C4-2B (cell line): ENCODE data around the gene PPIA.

Experiments
- H3K27ac ChIP-seq: fragments of 450-650 bp; 2 replicates; pipeline ENCODE4 v1.5.1; 2017
- CTCF ChIP-seq: fragments of 450-650 bp; conservative IDR thresholded peaks from 2 replicates; pipeline ENCODE4 v1.5.1; 2017; ENCODE audit warnings: mild to moderate bottlenecking
- ZFX ChIP-seq: fragments of 450-650 bp; IDR thresholded peaks from 2 replicates; pipeline ENCODE4 v1.6.1; 2017

PPIA gene

GRCh38 chr7:44752822-44753221, 43.7 kb upstream of the PPIA start:
- TF ChIP-seq CTCF = no peak
- TF ChIP-seq ZFX = no peak
- no peak overlapping the region for H3K27ac ChIP-seq

GRCh38 chr7:44754802-44755697, 41.4 kb upstream of the PPIA start:
- no peak for TF ChIP-seq ZFX
- no peak for TF ChIP-seq CTCF
- H3K27ac ChIP-seq = no peak overlapping the region

GRCh38 chr7:44755698-44756627, 40.5 kb upstream of the PPIA start:
- TF ChIP-seq CTCF (no peak), ZFX (no peak)
- no peak overlapping the region for H3K27ac ChIP-seq

GRCh38 chr7:44756904-44757303, 39.6 kb upstream of the PPIA start:
- no peak for TF ChIP-seq ZFX
- TF ChIP-seq CTCF = no peak
- H3K27ac ChIP-seq = no peak overlapping the region

GRCh38 chr7:44757311-44757710, 39.2 kb upstream of the PPIA start:
- H3K27ac ChIP-seq = no peak overlapping the region
- no peak for TF ChIP-seq CTCF
- TF ChIP-seq ZFX = no peak

GRCh38 chr7:44757739-44758138, 38.7 kb upstream of the PPIA start:
- no peak for TF ChIP-seq CTCF
- no peak for TF ChIP-seq ZFX

GRCh38 chr7:44759246-44759645, 37.2 kb upstream of the PPIA start:
- no peak for TF ChIP-seq ZFX
- no peak for TF ChIP-seq CTCF
- H3K27ac ChIP-seq = no peak overlapping the region

More at GRCh38 chr7:44757739-44758138, 38.7 kb upstream of the PPIA start:
- H3K27ac ChIP-seq = no peak overlapping the region
